Fibroblast of lung (primary cell): ENCODE measurements around the gene CCNF. TPM values are rescaled to one million over a fixed set of nuclear protein-coding genes. Genes with fewer than 3 reads are reported as not detected.

ENCODE experiments used
- DNase-seq, 2 donors: peaks; one replicate each; pipeline versions ENCODE4 v3.0.0 to v3.0.0-alpha.2; 2010; ENCODE audit warnings: low read depth in 2 of 2
- H2AFZ ChIP-seq: 2 replicates; pipeline ENCODE4 v1.5.1; 2012; ENCODE audit warnings: low read length, control low read depth, inconsistent platforms
- H3K27ac ChIP-seq: 2 replicates; pipeline ENCODE4 v1.5.1; 2011; ENCODE audit warnings: low read length, control low read depth; ENCODE audit not compliant: insufficient read depth
- H3K27me3 ChIP-seq: 2 replicates; pipeline ENCODE4 v1.5.1; 2011; ENCODE audit warnings: mild to moderate bottlenecking, low read length; ENCODE audit not compliant: control insufficient read depth, insufficient read depth
- H3K36me3 ChIP-seq: 2 replicates; pipeline ENCODE4 v1.5.1; 2011; ENCODE audit warnings: low read length; ENCODE audit not compliant: control insufficient read depth, insufficient read depth
- H3K4me1 ChIP-seq: 2 replicates; pipeline ENCODE4 v1.5.1; 2011; ENCODE audit warnings: low read length; ENCODE audit not compliant: control insufficient read depth, insufficient read depth; ENCODE audit errors: extremely low read depth
- H3K4me2 ChIP-seq: 2 replicates; pipeline ENCODE4 v1.5.1; 2011; ENCODE audit warnings: low read length, control low read depth; ENCODE audit not compliant: insufficient read depth; ENCODE audit errors: extremely low read depth
- H3K4me3 ChIP-seq, 4 experiments: fragments of 200-600 bp in 1 of 4; sonication (generic) in 1 of 4; replicated peaks in 1 of 4; 2 replicates each; pipeline ENCODE4 v1.5.1; 2011 to 2016; ENCODE audit warnings: low read length in 4 of 4, low read depth in 3 of 4, mild to moderate bottlenecking in 3 of 4, control low read depth in 2 of 4, inconsistent platforms in 1 of 4, mixed read lengths in 1 of 4; ENCODE audit not compliant: insufficient read depth in 1 of 4; ENCODE audit errors: control extremely low read depth in 1 of 4
- H3K79me2 ChIP-seq: 2 replicates; pipeline ENCODE4 v1.5.1; 2012; ENCODE audit warnings: mild to moderate bottlenecking, low read length, inconsistent platforms; ENCODE audit not compliant: control insufficient read depth, insufficient read depth
- H3K9ac ChIP-seq: 2 replicates; pipeline ENCODE4 v1.5.1; 2011; ENCODE audit warnings: mild to moderate bottlenecking, low read length, control low read depth; ENCODE audit not compliant: insufficient read depth
- H3K9me3 ChIP-seq: 2 replicates; pipeline ENCODE4 v1.5.1; 2012; ENCODE audit warnings: low read depth, low read length; ENCODE audit not compliant: control insufficient read depth, insufficient read depth
- H4K20me1 ChIP-seq: 2 replicates; pipeline ENCODE4 v1.5.1; 2011; ENCODE audit warnings: low read length; ENCODE audit not compliant: control insufficient read depth, insufficient read depth; ENCODE audit errors: extremely low read depth
- EZH2 ChIP-seq: IDR thresholded peaks from 2 replicates; pipeline ENCODE4 v1.5.1; 2012; ENCODE audit warnings: low read length, control low read depth, mild to moderate bottlenecking; ENCODE audit errors: missing control alignments
- polyA plus RNA-seq, 2 donors: library from polyadenylated mRNA; depleted of rRNA in 1 of 2; stranded (reverse) in 1 of 2; unstranded in 1 of 2; fragments of >200 nt; gene quantifications; 2 replicates each; pipeline ENCODE4 v1.2.1, GENCODE V29; 2011 to 2012; ENCODE audit warnings: missing spikeins in 1 of 2
- total RNA-seq: library from RNA; depleted of rRNA; stranded (reverse); fragments of >200 nt; gene quantifications from 2 replicates; pipeline ENCODE4 v1.2.1, GENCODE V29; 2014
- TF ChIP-seq, protein P1 (sequence below), 2 donors: IDR thresholded peaks in 1 of 2; conservative IDR thresholded peaks in 1 of 2; 1 replicate in 1 of 2; 2 replicates in 1 of 2; pipeline ENCODE4 v1.5.1; 2011 to 2012; ENCODE audit warnings: low read length in 2 of 2, control low read depth in 1 of 2, inconsistent platforms in 1 of 2, low read depth in 1 of 2, mild to moderate bottlenecking in 1 of 2

Gene CCNF
- total and polyA plus RNA-seq, 2 donors (not counting 1 experiment from before 2014, with no cell fraction given), result 3.8 to 7.3 TPM

DNA sequence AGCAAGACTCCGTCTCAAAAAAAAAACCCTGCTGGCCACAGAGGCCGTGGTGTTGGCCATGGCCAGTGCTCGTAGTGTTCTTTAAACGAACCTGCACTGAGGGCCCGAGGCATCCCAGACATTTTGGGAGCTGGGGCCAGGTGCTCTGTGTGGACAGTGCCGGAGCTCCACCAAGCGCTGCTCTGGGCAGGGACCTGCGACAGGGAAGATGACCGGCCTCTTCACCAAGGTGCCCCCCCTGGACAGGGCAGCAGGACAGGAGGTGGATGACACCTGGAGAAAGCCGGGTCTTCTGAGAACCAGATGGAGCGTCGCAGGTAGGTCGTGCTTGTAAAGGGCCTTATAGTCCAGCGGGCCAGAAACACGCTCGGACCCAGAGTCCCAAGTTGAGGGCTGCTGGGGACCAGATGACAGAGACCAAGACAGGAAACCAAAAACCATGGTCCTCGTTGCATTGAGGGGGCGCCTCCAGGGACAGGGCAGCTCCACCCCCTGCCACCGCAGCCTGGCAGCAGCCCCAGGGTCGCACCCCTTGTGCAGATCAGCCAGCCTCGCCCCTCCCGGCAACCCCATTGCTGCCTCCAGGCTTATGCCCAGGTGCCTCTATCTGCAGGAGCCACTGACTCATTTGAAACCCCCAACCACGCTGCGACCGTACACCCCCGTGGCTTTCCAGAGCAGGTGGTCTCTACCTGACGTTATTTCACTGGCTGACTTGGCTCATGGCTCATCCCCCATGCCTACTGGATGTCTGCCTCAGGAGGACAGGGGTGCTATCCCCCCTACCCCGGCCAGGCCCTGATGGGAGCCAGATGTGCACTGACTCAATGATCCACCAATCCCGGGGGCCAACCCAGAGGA lies 37.6 kb downstream of the CCNF start:
- Histone ChIP-seq H4K20me1 (no peaks in the 10 kb centered on the region), H3K79me2 (no peaks in the 10 kb centered on the region), H3K9ac (peak overlapping the region; percentile 40), H2AFZ (no peak overlapping the region), H3K4me1 (peaks cover 13% of the 10 kb centered on the region), H3K27me3 (no peaks in the 10 kb centered on the region), H3K4me3 (peak overlapping the region in 1 of 4 experiments; percentile 55), H3K9me3 (no peaks in the 10 kb centered on the region), H3K36me3 (no peaks in the 10 kb centered on the region), H3K4me2 (peak overlapping the region; percentile 59), H3K27ac (peak overlapping the region; percentile 29)
- no peak for DNase-seq
- TF ChIP-seq, protein P1, sequence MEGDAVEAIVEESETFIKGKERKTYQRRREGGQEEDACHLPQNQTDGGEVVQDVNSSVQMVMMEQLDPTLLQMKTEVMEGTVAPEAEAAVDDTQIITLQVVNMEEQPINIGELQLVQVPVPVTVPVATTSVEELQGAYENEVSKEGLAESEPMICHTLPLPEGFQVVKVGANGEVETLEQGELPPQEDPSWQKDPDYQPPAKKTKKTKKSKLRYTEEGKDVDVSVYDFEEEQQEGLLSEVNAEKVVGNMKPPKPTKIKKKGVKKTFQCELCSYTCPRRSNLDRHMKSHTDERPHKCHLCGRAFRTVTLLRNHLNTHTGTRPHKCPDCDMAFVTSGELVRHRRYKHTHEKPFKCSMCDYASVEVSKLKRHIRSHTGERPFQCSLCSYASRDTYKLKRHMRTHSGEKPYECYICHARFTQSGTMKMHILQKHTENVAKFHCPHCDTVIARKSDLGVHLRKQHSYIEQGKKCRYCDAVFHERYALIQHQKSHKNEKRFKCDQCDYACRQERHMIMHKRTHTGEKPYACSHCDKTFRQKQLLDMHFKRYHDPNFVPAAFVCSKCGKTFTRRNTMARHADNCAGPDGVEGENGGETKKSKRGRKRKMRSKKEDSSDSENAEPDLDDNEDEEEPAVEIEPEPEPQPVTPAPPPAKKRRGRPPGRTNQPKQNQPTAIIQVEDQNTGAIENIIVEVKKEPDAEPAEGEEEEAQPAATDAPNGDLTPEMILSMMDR (conservative IDR thresholded peaks at IDR 0.05 in 1 of 2, IDR thresholded peaks at IDR 0.05 in 1 of 2; ENCODE audit: low read depth in 1 of 2, low read length in 2 of 2), result no peak
- TF ChIP-seq EZH2, result no peak

- Histone ChIP-seq H3K27ac (peak overlapping the region; percentile 29), H3K27me3 (no peaks in the 10 kb centered on the region), H3K4me1 (peaks cover 13% of the 10 kb centered on the region), H3K79me2 (no peaks in the 10 kb centered on the region), H3K9me3 (no peaks in the 10 kb centered on the region), H2AFZ (peak overlapping the region; percentile 13), H3K4me2 (peak overlapping the region; percentile 94), H3K4me3 (peak overlapping the region in 3 of 4 experiments; percentile 28 to 55 (median 37)), H4K20me1 (no peaks in the 10 kb centered on the region), H3K36me3 (no peaks in the 10 kb centered on the region), H3K9ac (peak overlapping the region; percentile 73)
- peak; percentile 64 to 72 for DNase-seq
- TF ChIP-seq EZH2, result no peak
- TF ChIP-seq, protein P1 (conservative IDR thresholded peaks at IDR 0.05 in 1 of 2, IDR thresholded peaks at IDR 0.05 in 1 of 2; ENCODE audit: low read depth in 1 of 2, low read length in 2 of 2), result no peak
Observed at GRCh38 chr16:2467528-2468232, 38.4 kb downstream of the CCNF start.

- Histone ChIP-seq H3K27ac (peak overlapping the region; percentile 23), H3K9me3 (no peaks in the 10 kb centered on the region), H3K79me2 (no peaks in the 10 kb centered on the region), H3K4me3 (peak overlapping the region; percentile 10 to 55 (median 32)), H3K4me2 (peak overlapping the region; percentile 94), H4K20me1 (no peaks in the 10 kb centered on the region), H2AFZ (no peak overlapping the region), H3K27me3 (no peaks in the 10 kb centered on the region), H3K9ac (peak overlapping the region; percentile 73), H3K36me3 (no peaks in the 10 kb centered on the region), H3K4me1 (peaks cover 13% of the 10 kb centered on the region)
- TF ChIP-seq, protein P1 (conservative IDR thresholded peaks at IDR 0.05 in 1 of 2, IDR thresholded peaks at IDR 0.05 in 1 of 2; ENCODE audit: low read depth in 1 of 2, low read length in 2 of 2), result no peak
- no peak for TF ChIP-seq EZH2
- DNase-seq, result no peak
Observed at GRCh38 chr16:2468233-2468724, 39.0 kb downstream of the CCNF start.
